Body of pancreas (tissue), 4 donors: ENCODE results near the gene ELK4. TPM values are rescaled to one million over a fixed set of nuclear protein-coding genes. Genes with fewer than 3 reads are reported as not detected.

Source experiments
- ATAC-seq: fragments of 150-250 bp; one replicate; pipeline ENCODE4 v1.9.1; 2016
- DNase-seq, 4 donors: peaks; one replicate each; pipeline ENCODE4 v3.0.0-alpha.2; 2019
- H3K27ac ChIP-seq, 4 donors: fragments of 200-600 bp; sonication (generic); 1 replicate in 3 of 4; 2 replicates in 1 of 4; pipeline versions ENCODE4 v1.5.1 to v1.6.1; 2016 to 2019; ENCODE audit warnings: mild to moderate bottlenecking in 1 of 4, mixed read lengths in 1 of 4, moderate library complexity in 1 of 4
- H3K27me3 ChIP-seq, 2 donors: fragments of 200-600 bp; sonication (generic); one replicate each; pipeline ENCODE4 v1.6.0; 2016; ENCODE audit warnings: mild to moderate bottlenecking in 1 of 2
- H3K36me3 ChIP-seq, 2 donors: fragments of 200-600 bp; sonication (generic); replicated peaks in 1 of 2; 2 replicates each; pipeline ENCODE4 v1.5.1; 2016; ENCODE audit warnings: low read depth in 2 of 2; ENCODE audit not compliant: insufficient read depth in 1 of 2
- H3K4me1 ChIP-seq: fragments of 200-600 bp; sonication (generic); one replicate; pipeline ENCODE4 v1.6.0; 2016
- H3K4me3 ChIP-seq, 2 donors: fragments of 200-600 bp; sonication (generic); 1 replicate in 1 of 2; 2 replicates in 1 of 2; pipeline ENCODE4 v1.5.1; 2016 to 2019
- H3K9me3 ChIP-seq, 3 donors: fragments of 200-600 bp; sonication (generic); 1 replicate in 2 of 3; 2 replicates in 1 of 3; pipeline ENCODE4 v1.5.1; 2016
- CTCF ChIP-seq, 7 experiments: fragments of 450-650 bp in 4 of 7; fragments of 200-600 bp in 3 of 7; sonication (generic) in 3 of 7; IDR thresholded peaks; one replicate each; pipeline ENCODE4 v1.5.1; 2016 to 2019; ENCODE audit warnings: antibody characterized with exemption in 7 of 7
- POLR2A ChIP-seq, 3 donors: fragments of 450-650 bp; IDR thresholded peaks; one replicate each; pipeline ENCODE4 v1.6.1; 2016; ENCODE audit warnings: antibody characterized with exemption in 3 of 3, mild to moderate bottlenecking in 2 of 3
- WGBS, 2 donors: methylation state at CpG; one replicate each; pipeline ENCODE4 v1.1.5; 2017; 5-methylcytosine and 5-hydroxymethylcytosine counted together
- intact Hi-C: fragments of 100-400 bp; cut with DNase I; formaldehyde crosslinking; loops from one replicate; pipeline ENCODE4 v1.15.1; 2023
- total RNA-seq, 2 donors: library from RNA; depleted of rRNA; stranded (reverse); fragments of >200 nt; gene quantifications; one replicate each; pipeline ENCODE4 v1.1.0, GENCODE V29; 2016

The ELK4 gene
- total RNA-seq, 2 donors from 2014 or later = 16.6 to 17.8 TPM

- H3K9me3 ChIP-seq = no peaks in the 10 kb centered on the region
- TF ChIP-seq POLR2A (IDR thresholded peaks at IDR 0.05) (no peak), CTCF (IDR thresholded peaks at IDR 0.05) (no peak)
- 51 to 57% methylated on average over 11 of the region's 11 CpGs for WGBS, 2 donors
- intact Hi-C loops = no loop called here
- H3K27ac ChIP-seq = peak overlapping the region in 2 of 4 donors; percentile 12 to 39
- no peaks in the 10 kb centered on the region for H3K27me3 ChIP-seq
- H3K4me3 ChIP-seq = no peak overlapping the region
- ATAC-seq (no peak), DNase-seq (no peak)
- no peaks in the 10 kb centered on the region for H3K36me3 ChIP-seq
- peaks cover 12% of the 10 kb centered on the region for H3K4me1 ChIP-seq
Measured at GRCh38 chr1:205672395-205672889, 40.6 kb upstream of the ELK4 start.

- TF ChIP-seq CTCF (IDR thresholded peaks at IDR 0.05) = no peak
- TF ChIP-seq POLR2A (IDR thresholded peaks at IDR 0.05) = no peak
- 55 to 70% methylated on average over 6 to 12 of the region's 13 CpGs for WGBS, 2 donors
- Histone ChIP-seq H3K27ac (no peak overlapping the region), H3K4me1 (peaks cover 12% of the 10 kb centered on the region), H3K9me3 (no peaks in the 10 kb centered on the region), H3K36me3 (no peaks in the 10 kb centered on the region), H3K4me3 (no peak overlapping the region), H3K27me3 (no peaks in the 10 kb centered on the region)
- intact Hi-C loops = no loop called here
- DNase-seq (peak in 1 of 4 donors; percentile 25), ATAC-seq (peak; percentile 7)
Measured at GRCh38 chr1:205670611-205671430, 39.0 kb upstream of the ELK4 start.

- no peaks in the 10 kb centered on the region for H3K36me3 ChIP-seq
- ATAC-seq (no peak), DNase-seq (no peak)
- H3K4me3 ChIP-seq = no peak overlapping the region
- H3K27ac ChIP-seq = no peak overlapping the region
- peaks cover 12% of the 10 kb centered on the region for H3K4me1 ChIP-seq
- H3K27me3 ChIP-seq = no peaks in the 10 kb centered on the region
- H3K9me3 ChIP-seq = no peaks in the 10 kb centered on the region
- intact Hi-C loops = no loop called here
- TF ChIP-seq CTCF (IDR thresholded peaks at IDR 0.05) = no peak
- TF ChIP-seq POLR2A (IDR thresholded peaks at IDR 0.05) = no peak
- WGBS, 2 donors = 78 to 83% methylated on average over 5 of the region's 5 CpGs
Measured at GRCh38 chr1:205670150-205670446, 38.3 kb upstream of the ELK4 start.

- Histone ChIP-seq H3K27ac (no peak overlapping the region), H3K9me3 (no peaks in the 10 kb centered on the region), H3K27me3 (no peaks in the 10 kb centered on the region), H3K36me3 (no peaks in the 10 kb centered on the region), H3K4me3 (no peak overlapping the region), H3K4me1 (peaks cover 15% of the 10 kb centered on the region)
- ATAC-seq (no peak), DNase-seq (peak in 1 of 4 donors; percentile 31)
- TF ChIP-seq POLR2A (IDR thresholded peaks at IDR 0.05) (no peak), CTCF (IDR thresholded peaks at IDR 0.05) (no peak)
- 49 to 60% methylated on average over 8 to 16 of the region's 20 CpGs for WGBS, 2 donors
- intact Hi-C loops = loop anchor here (10.0 kb wide), 1 partner anchor 305 kb away; no protein-coding TSS in a partner anchor
Measured at GRCh38 chr1:205669341-205670149, 37.7 kb upstream of the ELK4 start.
